DMS153 (cell line): ENCODE results near the gene SNCB.
"Not testable (repeated sequence)": the region's sequence is repeated elsewhere in the genome, so short reads cannot be mapped to it uniquely, and the experiment has no call there.

Experiments used
- DNase-seq: peaks from one replicate; lab custom pipeline; 2025; lab: John Stamatoyannopoulos, UW

SNCB gene

DNA sequence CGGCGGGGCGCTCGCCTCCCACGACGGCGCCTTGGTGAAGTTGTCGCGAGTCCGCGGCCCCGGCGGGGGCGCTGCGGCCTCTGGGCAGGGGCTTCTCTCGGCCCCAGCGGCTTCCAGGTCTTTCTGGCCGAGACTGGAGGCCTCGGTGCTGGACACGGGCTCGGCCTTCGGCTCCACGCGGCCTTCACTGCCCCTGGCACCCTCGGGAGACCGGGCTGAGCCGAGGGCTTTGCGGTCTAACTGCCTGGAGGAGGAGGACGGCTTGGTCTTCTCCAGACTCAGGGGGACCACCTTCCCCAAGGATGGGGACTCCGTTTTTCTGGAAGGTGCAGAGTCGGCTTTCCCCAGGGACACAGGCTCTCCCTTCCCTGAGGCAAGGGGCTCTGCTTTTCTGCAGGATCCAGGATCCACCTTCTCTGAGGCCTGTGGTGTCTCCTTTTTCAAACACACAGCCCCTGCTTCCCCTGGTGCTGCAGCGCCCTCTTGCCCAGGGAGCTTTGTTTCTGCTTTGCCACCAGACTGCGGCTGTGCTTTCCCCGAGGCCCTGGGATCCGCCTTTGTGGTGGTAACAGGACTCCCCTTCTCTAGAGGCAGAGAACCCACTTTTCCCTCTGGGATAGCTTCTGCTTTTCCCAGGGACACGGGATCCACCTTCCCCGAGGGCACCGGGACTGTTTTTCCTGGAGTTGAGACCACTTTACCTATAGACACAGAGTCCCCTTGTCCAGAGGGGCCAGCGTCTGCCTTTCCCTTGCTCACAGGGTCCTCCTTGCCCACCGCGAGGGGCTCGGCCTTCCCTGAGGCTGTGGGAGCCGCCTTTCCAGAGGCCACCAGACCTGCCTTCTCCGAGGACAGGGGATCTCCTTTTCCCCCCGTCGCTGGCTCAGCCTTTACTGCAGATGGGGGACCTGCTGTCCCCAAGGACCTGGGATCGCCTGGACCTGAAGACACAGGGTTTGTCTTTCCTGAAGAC is 32.6 kb downstream of the SNCB start:
- DNase-seq = no peak

DNA sequence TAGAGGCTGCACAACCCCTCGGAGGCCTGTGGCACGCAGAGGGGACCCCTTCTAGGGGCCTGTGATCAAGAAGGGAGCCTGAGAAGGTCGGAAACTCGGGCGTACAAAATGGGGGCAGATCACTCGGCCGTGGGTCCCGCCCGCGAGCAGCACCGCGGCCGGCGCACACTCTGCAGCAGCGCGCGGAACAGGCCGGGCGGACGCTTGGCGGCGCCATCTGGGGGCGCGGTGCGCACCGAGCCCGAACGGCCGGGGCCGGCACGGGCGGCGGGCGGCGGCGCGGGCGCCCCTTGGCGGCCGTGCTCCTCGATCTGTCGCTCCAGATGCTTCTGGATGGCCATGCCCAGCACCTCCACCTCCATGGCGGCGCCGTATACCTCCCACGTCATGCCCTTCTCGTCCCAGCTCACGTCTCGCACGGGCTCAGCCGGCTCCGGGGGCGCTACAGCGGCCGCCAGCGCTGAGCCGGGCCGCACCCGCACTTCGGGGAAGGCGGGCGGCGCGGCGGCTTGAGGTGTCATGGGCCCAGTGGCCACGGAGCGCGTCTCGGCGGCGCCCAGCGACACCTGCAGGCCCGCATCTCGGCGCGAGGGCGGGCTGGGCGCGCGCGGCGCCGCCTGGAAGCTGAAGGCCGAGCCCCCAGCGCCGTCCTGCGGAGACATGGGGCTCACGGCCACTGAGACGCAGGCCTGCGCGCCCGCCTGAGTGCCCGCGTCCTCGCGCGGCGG is 33.5 kb downstream of the SNCB start:
- DNase-seq = no peak

DNA sequence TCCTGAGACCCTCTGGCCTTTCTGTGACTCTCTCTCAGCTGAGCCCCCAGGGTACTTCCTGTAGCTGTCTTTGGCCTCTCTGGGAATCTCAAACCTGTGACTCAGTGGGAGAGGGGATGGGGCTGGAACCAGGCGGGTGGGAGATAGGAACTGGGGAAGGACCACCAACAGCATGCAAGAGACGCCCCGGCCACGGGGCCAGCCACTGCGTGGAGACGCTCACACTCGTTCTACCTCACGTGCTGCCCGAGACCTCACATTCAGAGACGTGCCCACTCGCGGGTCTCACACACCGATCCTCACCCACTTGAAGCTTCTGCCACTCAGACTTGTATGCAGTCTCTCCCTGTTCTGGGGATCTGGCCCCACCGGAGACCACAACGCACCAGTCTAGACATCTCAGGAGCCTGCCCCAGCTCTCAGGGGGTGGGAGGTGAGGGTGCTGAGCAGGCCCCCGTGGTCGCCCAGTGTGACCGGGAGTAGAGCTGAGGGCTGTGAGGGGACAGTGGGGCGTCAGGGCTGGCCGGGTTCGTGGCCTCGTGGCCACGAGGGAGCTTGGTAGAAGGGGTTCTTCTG is 34.2 kb downstream of the SNCB start:
- no peak for DNase-seq

DNA sequence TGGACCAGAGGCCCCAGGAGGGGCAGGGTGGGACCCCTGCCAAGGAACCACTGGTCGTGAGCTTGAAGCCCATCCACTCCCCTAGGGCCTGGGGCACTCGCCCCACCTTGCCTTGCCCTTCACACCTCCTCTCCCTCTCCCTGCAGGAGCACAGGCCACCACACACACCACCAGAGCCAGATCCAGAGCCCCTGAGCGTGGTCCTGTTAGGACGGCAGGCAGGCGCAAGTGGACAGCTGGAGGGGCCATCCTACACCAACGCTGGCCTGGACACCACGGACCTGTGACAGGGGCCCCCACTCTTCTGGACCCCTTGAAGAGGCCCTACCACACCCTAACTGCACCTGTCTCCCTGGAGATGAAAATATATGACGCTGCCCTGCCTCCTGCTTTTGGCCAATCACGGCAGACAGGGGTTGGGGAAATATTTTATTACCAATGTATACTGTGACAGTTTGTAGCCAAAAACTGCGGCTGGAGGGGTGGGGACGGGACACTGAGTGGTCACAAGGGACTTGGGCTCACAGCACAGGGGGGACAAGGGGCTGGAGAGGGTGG is 34.9 kb downstream of the SNCB start:
- no peak for DNase-seq

DNA sequence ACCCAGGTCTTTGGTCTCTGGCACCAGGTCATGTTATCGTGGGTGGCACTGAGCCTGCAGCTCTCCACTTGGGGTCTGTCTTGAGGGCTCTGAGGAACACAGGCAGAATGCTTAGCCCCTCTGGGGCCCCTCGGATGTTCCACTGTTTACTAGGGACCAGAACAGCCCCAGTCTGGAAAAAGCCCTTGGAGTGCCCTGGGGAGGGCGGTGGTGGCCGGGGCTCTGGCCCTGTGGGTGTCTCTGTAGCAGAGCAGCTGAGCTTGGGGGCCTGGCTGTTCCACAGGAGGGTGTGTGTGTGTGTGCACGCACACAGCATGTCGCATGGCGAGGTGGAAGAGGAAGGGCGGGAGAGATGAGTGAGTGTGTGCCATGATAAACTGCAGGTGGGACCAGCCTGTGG is 35.8 kb downstream of the SNCB start:
- DNase-seq = no peak

DNA sequence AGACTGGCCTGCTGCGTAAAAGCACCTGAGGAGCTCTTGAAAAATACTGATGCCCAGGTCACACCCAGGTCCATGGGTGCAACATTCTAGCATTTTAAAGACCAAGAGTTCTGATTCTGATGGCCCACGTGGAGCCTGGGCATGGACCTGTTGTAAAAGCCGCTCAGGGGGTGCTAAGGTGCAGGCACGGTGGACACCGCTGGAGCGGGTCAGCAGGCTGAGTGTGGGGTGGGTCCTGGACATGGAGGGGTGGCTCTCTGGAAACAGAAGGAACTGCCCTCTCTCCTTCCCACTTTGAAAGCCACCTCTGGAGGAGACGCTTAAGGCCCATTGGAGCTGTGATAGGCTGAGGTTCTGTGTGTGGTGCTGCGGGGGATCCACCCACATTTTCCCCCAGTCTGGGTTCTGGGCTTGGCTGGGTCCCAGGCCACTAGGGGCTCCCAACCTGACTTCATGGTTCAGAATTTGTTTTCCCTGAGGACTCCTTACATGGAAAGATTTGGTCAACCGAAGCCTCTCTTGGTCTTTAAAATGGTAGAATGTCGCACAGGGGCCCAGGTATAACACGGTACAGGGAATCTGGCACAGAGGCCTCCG is 37.0 kb downstream of the SNCB start:
- no peak for DNase-seq

DNA sequence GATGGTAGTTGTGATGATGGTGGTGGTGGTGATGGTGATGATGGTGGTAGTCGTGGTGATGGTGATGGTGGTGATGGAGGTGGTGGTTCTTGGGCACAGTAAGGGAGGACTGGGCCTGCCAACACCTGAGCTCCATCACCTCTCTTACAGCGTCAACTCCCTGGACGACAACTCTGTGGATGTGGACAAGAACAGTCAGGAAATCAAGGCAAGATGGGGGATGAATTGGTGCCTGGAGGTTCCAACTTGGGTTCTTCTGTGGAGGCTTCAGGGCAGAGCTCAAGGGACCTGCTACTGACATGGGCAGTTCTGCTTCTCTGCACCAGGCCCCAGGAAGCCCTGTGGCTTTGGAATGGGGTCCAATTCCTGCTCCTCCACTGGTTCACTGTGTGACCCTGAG is 37.8 kb downstream of the SNCB start:
- DNase-seq = no peak

DNA sequence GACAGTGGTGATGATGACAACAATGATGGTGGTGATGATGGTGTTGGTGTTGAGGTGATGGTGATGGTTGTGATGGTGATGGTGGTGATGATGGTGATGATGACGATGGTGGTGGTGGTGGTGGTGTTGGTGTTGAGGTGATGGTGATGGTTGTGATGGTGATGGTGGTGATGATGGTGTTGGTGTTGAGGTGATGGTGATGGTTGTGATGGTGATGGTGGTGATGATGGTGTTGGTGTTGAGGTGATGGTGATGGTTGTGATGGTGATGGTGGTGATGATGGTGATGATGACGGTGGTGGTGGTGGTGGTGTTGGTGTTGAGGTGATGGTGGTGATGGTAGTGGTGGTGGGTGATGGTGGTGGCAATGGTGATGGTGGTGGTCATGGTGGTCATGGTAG is 38.7 kb downstream of the SNCB start:
- not testable (repeated sequence) for DNase-seq

DNA sequence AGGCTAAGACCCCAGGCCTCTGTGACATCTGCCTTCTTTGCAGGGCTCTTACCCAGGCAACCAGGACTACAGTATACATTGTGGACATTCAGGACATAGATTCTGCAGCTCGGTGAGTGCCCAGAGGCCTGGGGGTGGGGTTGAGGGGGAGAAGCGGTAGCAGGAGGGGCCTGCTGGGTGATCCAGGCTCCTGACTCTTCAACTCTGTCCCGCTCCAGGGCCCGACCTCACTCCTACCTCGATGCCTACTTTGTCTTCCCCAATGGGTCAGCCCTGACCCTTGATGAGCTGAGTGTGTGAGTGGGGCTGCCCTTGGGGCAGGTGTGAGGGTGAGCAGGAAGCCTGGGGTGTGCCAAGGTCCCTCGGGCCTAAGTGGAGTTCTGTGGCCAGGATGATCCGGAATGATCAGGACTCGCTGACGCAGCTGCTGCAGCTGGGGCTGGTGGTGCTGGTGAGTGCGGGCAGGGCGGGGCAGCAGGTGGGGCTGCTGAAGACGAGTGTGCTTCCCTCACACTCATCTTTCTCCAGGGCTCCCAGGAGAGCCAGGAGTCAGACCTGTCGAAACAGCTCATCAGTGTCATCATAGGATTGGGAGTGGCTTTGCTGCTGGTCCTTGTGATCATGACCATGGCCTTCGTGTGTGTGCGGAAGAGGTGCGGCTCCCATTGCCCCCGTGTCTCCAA is 40.2 kb downstream of the SNCB start:
- DNase-seq = no peak

DNA sequence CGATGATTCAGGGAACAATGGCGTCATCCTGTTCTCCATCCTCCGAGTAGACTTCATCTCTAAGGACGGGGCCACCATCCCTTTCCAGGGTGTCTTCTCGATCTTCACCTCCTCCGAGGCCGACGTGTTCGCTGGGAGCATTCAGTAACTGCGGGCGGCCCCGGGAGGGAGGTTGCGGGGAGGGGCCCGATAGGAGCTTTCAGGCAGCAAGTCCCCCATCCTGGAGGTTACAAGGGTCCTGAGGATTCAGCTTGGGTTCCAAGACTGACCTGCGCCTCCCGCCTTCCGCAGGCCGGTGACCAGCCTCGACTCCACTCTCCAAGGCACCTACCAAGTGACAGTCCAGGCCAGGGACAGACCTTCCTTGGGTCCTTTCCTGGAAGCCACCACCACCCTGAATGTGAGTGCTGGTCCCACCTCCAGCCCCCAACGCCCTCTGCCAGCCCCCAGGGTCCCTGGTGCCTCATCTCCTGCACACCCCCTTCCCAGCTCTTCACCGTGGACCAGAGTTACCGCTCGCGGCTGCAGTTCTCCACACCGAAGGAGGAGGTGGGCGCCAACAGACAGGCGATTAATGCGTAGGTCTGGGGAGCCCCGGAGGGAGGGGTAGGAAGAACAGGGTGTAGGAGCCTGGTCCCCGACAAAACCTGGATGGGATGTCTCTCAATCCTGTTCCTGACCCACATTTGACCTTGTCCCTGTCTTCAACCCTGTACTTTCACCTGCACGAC is 41.1 kb downstream of the SNCB start:
- no peak for DNase-seq

DNA sequence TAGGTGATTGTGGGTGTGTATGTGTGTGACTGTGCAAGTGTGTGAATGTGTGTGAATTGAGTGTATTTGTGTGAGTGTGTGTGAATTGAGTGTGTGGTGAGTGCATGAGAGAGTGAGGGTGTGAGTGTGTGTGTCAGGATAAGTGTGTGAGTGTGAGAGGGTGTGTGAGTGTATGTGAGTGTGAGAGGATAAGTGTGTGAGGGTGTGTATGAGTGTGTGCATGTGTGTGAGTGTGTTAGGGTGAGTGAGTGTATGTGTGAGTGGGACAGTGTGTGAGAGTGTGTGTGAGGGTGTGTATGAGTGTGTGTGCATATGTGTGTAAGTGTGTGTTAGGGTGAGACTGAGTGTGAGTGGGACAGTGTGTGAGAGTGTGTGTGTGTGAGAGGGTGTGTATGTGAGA is 42.0 kb downstream of the SNCB start:
- DNase-seq = no peak

DNA sequence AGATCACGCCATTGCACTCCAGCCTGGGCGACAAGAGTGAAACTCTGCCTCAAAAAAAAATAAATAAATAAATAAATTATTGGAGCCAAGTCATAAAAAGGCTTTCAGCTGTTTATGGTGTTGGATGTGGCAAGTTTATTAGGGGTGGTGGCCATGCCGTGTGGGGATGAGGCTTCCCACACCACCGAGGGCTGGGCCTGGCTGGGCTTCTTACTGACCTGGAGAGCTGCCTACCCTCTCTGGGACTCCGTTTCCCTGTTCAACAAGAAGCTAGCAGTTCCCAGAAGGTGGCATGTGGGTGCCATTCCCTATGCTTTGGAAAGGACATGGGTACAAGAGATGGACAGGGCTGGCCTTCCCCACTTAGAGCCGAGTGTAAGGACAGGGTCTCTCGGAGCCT is 42.9 kb downstream of the SNCB start:
- DNase-seq = no peak

DNA sequence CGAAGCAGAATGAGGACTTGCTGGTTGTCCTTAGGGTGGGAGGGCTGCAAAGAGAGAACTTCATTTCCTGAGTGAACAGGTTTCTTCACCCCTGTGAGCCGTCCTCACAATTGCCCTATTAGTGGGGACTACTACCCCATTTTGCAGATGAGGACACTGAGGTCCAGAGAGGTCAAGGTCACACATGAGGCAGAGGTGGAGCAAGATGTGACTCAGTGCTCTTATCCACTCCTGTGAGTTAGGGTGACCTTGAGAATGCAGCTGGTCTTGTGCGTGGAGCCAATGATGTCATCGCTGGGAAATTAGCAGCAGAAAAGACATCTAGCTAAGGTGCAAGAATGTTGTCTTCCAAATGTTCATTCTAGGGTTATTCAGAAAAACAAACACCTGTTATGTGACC is 47.3 kb downstream of the SNCB start:
- DNase-seq = no peak

DNA sequence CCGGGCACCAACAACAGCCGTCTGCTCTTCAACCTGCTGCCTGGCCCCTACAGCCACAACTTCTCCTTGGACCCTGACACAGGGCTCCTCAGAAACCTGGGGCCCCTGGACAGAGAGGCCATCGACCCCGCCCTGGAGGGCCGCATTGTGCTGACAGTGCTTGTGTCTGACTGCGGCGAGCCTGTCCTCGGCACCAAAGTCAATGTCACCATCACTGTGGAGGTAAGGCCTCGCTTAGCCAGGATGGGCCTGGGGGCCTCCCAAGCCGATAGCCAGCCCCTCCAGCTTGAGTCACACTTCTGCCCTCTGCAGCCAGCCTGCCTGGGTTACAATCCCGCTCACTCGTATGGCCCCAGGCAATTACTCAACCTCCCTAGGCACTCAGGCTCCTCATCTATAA is 49.0 kb downstream of the SNCB start:
- DNase-seq = no peak

DNA sequence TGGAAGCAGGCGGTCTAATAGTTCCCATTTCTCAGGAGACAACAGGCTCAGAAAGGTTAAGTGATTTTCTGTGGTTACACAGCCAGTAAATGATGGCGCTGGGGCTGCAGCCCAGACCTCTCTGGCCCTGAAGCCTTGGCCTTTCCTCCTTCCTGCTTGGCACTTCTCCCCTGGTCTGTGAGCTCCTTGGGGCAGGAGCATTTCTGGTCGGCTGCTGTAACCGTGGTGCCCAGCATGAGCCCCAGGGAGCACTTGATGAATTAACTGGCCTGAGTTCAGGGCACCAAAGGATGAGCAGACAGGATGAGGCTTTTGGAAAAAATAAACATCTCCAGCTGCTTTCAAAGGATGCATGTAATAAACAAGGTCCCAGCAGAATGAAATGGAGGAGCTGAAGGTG is 51.0 kb downstream of the SNCB start:
- no peak for DNase-seq

DNA sequence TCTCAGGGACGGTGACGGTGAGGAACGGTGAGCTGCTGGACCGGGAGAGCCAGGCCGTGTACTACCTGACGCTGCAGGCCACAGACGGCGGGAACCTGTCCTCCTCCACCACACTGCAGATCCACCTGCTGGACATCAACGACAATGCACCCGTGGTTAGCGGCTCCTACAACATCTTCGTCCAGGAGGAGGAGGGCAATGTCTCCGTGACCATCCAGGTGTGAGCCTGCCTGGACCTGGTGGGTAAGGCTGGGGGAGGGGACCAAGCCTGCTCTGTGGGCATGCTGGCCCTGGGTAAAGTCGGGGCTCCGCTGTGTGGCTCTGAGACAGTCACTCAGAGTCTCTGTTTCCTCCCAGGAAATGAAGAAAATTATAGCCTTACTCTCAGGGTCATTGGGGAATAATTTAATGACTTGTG is 51.9 kb downstream of the SNCB start:
- no peak for DNase-seq

DNA sequence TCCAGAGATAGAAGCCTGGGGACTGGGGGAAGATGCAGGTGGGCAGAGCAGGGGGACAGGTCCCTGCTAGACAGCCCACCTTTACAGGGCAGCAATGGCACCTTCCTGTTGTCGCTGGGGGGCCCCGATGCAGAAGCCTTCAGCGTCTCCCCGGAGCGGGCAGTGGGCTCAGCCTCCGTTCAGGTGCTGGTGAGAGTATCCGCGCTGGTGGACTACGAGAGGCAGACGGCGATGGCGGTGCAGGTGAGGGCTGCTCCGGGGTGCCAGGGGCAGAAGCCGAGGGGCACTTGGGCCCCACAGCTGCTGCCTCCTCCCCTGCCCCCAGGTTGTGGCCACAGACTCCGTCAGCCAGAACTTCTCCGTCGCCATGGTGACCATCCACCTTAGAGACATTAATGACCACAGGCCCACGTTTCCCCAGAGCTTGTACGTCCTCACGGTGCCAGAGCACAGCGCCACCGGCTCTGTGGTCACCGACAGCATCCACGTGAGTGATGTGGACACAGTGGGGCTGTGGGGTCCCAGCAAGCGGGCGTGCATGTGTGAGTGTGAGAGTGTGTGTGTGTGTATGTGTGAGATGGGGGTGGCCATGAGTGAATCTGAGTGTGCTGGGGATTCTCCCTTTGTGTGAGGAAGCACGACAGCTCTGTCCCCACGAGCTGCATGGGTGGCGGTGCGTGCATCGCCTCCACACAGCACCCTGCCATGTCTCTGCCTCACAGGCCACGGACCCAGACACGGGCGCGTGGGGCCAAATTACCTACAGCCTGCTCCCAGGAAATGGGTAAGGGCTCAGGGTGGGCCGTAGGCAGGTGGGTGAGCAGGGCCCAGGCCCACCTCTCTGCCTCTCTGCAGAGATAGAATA is 52.8 kb downstream of the SNCB start:
- DNase-seq = no peak

DNA sequence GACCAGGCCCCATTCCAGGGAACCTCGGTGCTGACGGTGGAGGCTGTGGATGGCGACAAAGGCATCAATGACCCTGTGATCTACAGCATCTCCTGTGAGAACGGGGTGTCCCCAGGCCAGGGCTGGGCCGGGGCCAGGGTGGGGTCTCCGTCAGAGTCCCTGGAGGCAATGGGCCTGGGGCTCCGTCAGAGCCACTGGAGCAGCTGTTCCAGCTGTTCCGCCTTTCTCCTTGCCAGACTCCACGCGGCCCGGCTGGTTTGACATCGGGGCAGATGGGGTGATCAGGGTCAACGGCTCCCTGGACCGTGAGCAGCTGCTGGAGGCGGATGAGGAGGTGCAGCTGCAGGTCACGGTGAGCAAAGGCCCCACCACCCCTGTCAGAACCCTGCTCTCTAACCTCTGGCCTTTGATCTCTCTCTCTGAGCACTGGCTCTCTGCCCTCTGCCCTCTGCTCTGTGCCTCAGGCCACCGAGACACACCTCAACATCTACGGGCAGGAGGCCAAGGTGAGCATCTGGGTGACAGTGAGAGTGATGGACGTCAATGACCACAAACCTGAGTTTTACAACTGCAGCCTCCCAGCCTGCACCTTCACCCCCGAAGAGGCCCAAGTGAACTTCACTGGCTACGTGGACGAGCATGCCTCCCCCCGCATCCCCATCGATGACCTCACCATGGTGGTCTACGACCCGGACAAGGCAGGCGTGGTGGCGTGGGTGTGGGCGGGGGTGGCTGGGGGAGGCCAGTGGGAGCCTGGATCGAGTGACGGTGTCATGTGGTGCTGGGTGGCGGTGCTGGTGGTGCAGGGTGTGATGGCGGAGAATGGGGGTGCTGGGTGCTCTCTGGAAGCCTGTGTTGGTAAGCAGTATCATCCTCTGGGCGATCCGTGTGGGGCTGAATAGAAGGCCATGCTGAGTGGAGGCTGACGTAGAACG is 54.6 kb downstream of the SNCB start:
- DNase-seq = no peak

DNA sequence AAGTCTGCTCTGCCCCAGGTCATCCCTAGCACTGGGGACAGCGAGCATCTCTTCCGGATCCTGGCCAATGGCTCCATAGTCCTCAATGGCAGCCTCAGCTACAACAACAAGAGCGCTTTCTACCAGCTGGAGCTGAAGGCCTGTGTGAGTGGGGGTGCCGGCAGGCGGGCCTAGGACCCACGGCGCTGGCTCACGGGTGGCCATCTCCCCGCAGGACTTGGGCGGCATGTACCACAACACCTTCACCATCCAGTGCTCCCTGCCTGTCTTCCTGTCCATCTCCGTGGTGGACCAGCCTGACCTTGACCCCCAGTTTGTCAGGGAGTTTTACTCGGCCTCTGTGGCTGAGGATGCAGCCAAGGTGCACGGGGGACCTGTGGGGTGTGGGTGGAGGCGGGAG is 55.3 kb downstream of the SNCB start:
- no peak for DNase-seq
